Keratinocyte (primary cell): Measurements from ENCODE around the gene GCNT2.

Experiments
- CTCF ChIP-seq, 3 experiments: IDR thresholded peaks in 1 of 3; conservative IDR thresholded peaks in 1 of 3; optimal IDR thresholded peaks in 1 of 3; 2 replicates in 2 of 3; 3 replicates in 1 of 3; pipeline versions ENCODE3 to v1.5.1; 2011; ENCODE audit warnings: low read length in 3 of 3, mild to moderate bottlenecking in 3 of 3, moderate library complexity in 2 of 3, control low read depth in 1 of 3, inconsistent platforms in 1 of 3; ENCODE audit not compliant: insufficient read depth in 2 of 3; ENCODE audit errors: extremely low read depth in 1 of 3
- EZH2 ChIP-seq: IDR thresholded peaks from one replicate; pipeline ENCODE4 v1.6.1; 2012; ENCODE audit warnings: inconsistent platforms, mild to moderate bottlenecking, low read length, moderate library complexity

GRCh38 chr6:10505529-10505928 lies 15.6 kb upstream of the GCNT2 start:
- TF ChIP-seq CTCF (optimal IDR thresholded peaks at IDR 0.05 in 1 of 3, IDR thresholded peaks at IDR 0.05 in 1 of 3, conservative IDR thresholded peaks at IDR 0.05 in 1 of 3; ENCODE audit: extremely low read depth in 1 of 3, insufficient read depth in 2 of 3, low read length in 3 of 3) (no peak), EZH2 (no peak)
